HepG2 (cell line): ENCODE data around the gene WDR73. TPM values are rescaled to one million over a fixed set of nuclear protein-coding genes. Genes with fewer than 3 reads are reported as not detected.

Source experiments
- FLYWCH1 ChIP-seq: sonication (generic); formaldehyde crosslinking; IDR thresholded peaks from 2 replicates; pipeline ENCODE4 v1.8.1; 2023; ENCODE audit warnings: mild to moderate bottlenecking, missing genetic modification reagents
- FOSL2 ChIP-seq: sonication (generic); formaldehyde crosslinking; IDR thresholded peaks from 2 replicates; pipeline ENCODE4 v1.4.0; 2020; ENCODE audit warnings: missing genetic modification reagents
- JARID2 ChIP-seq: sonication (generic); formaldehyde crosslinking; IDR thresholded peaks from 2 replicates; pipeline ENCODE4 v1.8.1; 2023; ENCODE audit warnings: missing genetic modification reagents, inconsistent platforms; ENCODE audit not compliant: insufficient replicate concordance
- KAT8 ChIP-seq: IDR thresholded peaks from 2 replicates; pipeline ENCODE4 v1.6.1; 2016; ENCODE audit warnings: missing genetic modification reagents, missing compliant biosample characterization
- KDM6A ChIP-seq: IDR thresholded peaks from 2 replicates; pipeline ENCODE4 v1.6.1; 2016; ENCODE audit warnings: low read depth
- POGZ ChIP-seq: sonication (generic); formaldehyde crosslinking; IDR thresholded peaks from 2 replicates; pipeline ENCODE4 v1.4.0; 2020; ENCODE audit warnings: mild to moderate bottlenecking, missing genetic modification reagents
- RCOR2 ChIP-seq: IDR thresholded peaks from 2 replicates; pipeline ENCODE4 v1.6.1; 2016; ENCODE audit warnings: missing biosample characterization, missing genetic modification reagents
- RXRB ChIP-seq: IDR thresholded peaks from 2 replicates; pipeline ENCODE4 v1.6.1; 2016; ENCODE audit warnings: borderline replicate concordance, missing genetic modification reagents, missing compliant biosample characterization
- SMAD3 ChIP-seq: sonication (generic); formaldehyde crosslinking; IDR thresholded peaks from 2 replicates; pipeline ENCODE4 v1.4.0; 2020; ENCODE audit warnings: missing genetic modification reagents
- SMAD9 ChIP-seq: sonication (generic); formaldehyde crosslinking; IDR thresholded peaks from 2 replicates; pipeline ENCODE4 v1.5.1; 2020; ENCODE audit warnings: mild to moderate bottlenecking, missing genetic modification reagents
- STAG1 ChIP-seq: sonication (generic); formaldehyde crosslinking; IDR thresholded peaks from 2 replicates; pipeline ENCODE4 v1.4.0; 2020; ENCODE audit warnings: missing genetic modification reagents
- STAT5B ChIP-seq: sonication (generic); formaldehyde crosslinking; IDR thresholded peaks from 2 replicates; pipeline ENCODE4 v1.4.0; 2020; ENCODE audit warnings: missing genetic modification reagents
- SUZ12 ChIP-seq: fragments of 150-350 bp; IDR thresholded peaks from 2 replicates; pipeline ENCODE4 v1.6.1; 2014; ENCODE audit warnings: low read depth, low read length
- ZFP36L1 ChIP-seq: sonication (generic); formaldehyde crosslinking; IDR thresholded peaks from 2 replicates; pipeline ENCODE4 v1.8.0; 2022; ENCODE audit warnings: mild to moderate bottlenecking, missing genetic modification reagents, moderate library complexity
- ZNF234 ChIP-seq: sonication (generic); formaldehyde crosslinking; conservative IDR thresholded peaks from 2 replicates; pipeline ENCODE4 v1.5.1; 2020; ENCODE audit warnings: mild to moderate bottlenecking, missing genetic modification reagents
- ZNF468 ChIP-seq: sonication (generic); formaldehyde crosslinking; IDR thresholded peaks from 2 replicates; pipeline ENCODE4 v1.8.0; 2022; ENCODE audit warnings: mild to moderate bottlenecking, moderate library complexity, missing genetic modification reagents
- ZNF552 ChIP-seq: sonication (generic); formaldehyde crosslinking; IDR thresholded peaks from 2 replicates; pipeline ENCODE4 v1.9.0; 2022; ENCODE audit warnings: missing genetic modification reagents, mild to moderate bottlenecking, borderline replicate concordance
- ZNF768 ChIP-seq: sonication (generic); formaldehyde crosslinking; IDR thresholded peaks from 2 replicates; pipeline ENCODE4 v1.4.0; 2020; ENCODE audit warnings: missing genetic modification reagents
- polyA plus RNA-seq, 8 experiments: library from polyadenylated mRNA; depleted of rRNA in 3 of 8; stranded (reverse) in 7 of 8; unstranded in 1 of 8; fragments of >200 nt; fragmentation: Illumina TruSeq in 4 of 8; extraction: Trizol in 4 of 8; gene quantifications; 2 replicates each; pipeline versions ENCODE4 v1.2.1 to v1.2.3, GENCODE V29; 2011 to 2016; ENCODE audit warnings: low read depth in 4 of 8, missing spikeins in 1 of 8, mixed read lengths in 1 of 8; ENCODE audit not compliant: insufficient read depth in 1 of 8
- total RNA-seq, 5 experiments: library from RNA; depleted of rRNA; stranded (reverse); fragments of >200 nt; fragmentation: Illumina TruSeq; extraction: Trizol; gene quantifications; 2 replicates each; pipeline ENCODE4 v1.2.3, GENCODE V29; 2016; ENCODE audit warnings: low read depth in 1 of 5
- TF ChIP-seq, protein P1 (sequence below): IDR thresholded peaks from 2 replicates; pipeline ENCODE4 v1.6.1; 2012; ENCODE audit warnings: low read depth, low read length, improper control_type of control experiment
- TF ChIP-seq, protein P2 (sequence below): sonication (generic); formaldehyde crosslinking; IDR thresholded peaks from 2 replicates; pipeline ENCODE4 v1.4.0; 2020; ENCODE audit warnings: missing genetic modification reagents, borderline replicate concordance
- TF ChIP-seq, protein P3 (sequence below): sonication (generic); formaldehyde crosslinking; IDR thresholded peaks from 2 replicates; pipeline ENCODE4 v1.4.0; 2020; ENCODE audit warnings: mild to moderate bottlenecking, missing genetic modification reagents

Gene WDR73
- total and polyA plus RNA-seq, 2 of the 13 experiments (the other 11 are each of a cell fraction or from before 2014, with no cell fraction given): 20.0 to 35.5 TPM

DNA sequence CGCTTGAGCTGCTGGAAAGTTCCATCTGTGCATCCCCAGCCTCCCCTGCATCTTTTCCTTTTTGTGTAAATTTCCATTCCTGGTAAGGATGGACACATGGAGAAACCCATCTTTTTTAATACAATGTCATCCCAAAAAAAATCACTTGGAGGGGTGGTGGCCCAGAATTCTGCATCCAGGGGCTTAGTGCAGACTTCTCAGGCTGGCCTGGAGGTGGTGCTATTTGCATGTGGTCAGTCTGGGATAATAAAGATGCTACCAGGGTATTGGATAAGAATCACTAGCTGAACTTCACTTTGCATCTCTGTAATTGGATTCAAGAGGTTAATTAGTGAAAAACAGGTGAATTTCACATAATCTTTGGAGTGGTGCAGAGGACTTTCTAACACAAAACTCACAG lies 55.1 kb downstream of the WDR73 start (continued):
- TF ChIP-seq RXRB (CRISPR knock-in tag) (no peak), STAG1 (CRISPR knock-in tag) (peak; percentile 90), ZNF552 (no peak), STAT5B (CRISPR knock-in tag) (no peak), SMAD3 (CRISPR knock-in tag) (no peak), SUZ12 (no peak), ZFP36L1 (CRISPR knock-in tag) (no peak), ZNF234 (CRISPR knock-in tag) (no peak), FOSL2 (CRISPR knock-in tag) (0 out of 2 replicates have a peak, but pooled peaks have one; percentile 6), SMAD9 (no peak), FLYWCH1 (CRISPR knock-in tag) (no peak), ZNF468 (CRISPR knock-in tag) (no peak), KDM6A (CRISPR knock-in tag) (no peak), RCOR2 (CRISPR knock-in tag) (no peak), ZNF768 (CRISPR knock-in tag) (no peak), POGZ (CRISPR knock-in tag) (no peak), KAT8 (CRISPR knock-in tag) (no peak), JARID2 (CRISPR knock-in tag) (no peak)
- TF ChIP-seq, protein P1, sequence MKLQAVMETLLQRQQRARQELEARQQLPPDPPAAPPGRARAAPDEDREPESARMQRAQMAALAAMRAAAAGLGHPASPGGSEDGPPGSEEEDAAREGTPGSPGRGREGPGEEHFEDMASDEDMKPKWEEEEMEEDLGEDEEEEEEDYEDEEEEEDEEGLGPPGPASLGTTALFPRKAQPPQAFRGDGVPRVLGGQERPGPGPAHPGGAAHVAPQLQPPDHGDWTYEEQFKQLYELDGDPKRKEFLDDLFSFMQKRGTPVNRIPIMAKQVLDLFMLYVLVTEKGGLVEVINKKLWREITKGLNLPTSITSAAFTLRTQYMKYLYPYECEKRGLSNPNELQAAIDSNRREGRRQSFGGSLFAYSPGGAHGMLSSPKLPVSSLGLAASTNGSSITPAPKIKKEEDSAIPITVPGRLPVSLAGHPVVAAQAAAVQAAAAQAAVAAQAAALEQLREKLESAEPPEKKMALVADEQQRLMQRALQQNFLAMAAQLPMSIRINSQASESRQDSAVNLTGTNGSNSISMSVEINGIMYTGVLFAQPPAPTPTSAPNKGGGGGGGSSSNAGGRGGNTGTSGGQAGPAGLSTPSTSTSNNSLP: peak; percentile 72
- TF ChIP-seq, protein P2, sequence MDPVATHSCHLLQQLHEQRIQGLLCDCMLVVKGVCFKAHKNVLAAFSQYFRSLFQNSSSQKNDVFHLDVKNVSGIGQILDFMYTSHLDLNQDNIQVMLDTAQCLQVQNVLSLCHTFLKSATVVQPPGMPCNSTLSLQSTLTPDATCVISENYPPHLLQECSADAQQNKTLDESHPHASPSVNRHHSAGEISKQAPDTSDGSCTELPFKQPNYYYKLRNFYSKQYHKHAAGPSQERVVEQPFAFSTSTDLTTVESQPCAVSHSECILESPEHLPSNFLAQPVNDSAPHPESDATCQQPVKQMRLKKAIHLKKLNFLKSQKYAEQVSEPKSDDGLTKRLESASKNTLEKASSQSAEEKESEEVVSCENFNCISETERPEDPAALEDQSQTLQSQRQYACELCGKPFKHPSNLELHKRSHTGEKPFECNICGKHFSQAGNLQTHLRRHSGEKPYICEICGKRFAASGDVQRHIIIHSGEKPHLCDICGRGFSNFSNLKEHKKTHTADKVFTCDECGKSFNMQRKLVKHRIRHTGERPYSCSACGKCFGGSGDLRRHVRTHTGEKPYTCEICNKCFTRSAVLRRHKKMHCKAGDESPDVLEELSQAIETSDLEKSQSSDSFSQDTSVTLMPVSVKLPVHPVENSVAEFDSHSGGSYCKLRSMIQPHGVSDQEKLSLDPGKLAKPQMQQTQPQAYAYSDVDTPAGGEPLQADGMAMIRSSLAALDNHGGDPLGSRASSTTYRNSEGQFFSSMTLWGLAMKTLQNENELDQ (CRISPR knock-in tag): no peak
- TF ChIP-seq, protein P3, sequence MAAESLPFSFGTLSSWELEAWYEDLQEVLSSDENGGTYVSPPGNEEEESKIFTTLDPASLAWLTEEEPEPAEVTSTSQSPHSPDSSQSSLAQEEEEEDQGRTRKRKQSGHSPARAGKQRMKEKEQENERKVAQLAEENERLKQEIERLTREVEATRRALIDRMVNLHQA (CRISPR knock-in tag): no peak
